Fibroblast of lung (primary cell): ENCODE results near the gene GRID1. TPM values are rescaled to one million over a fixed set of nuclear protein-coding genes. Genes with fewer than 3 reads are reported as not detected.

ENCODE experiments used
- DNase-seq, 2 donors: peaks; one replicate each; pipeline versions ENCODE4 v3.0.0 to v3.0.0-alpha.2; 2010; ENCODE audit warnings: low read depth in 2 of 2
- H2AFZ ChIP-seq: 2 replicates; pipeline ENCODE4 v1.5.1; 2012; ENCODE audit warnings: low read length, control low read depth, inconsistent platforms
- H3K27ac ChIP-seq: 2 replicates; pipeline ENCODE4 v1.5.1; 2011; ENCODE audit warnings: low read length, control low read depth; ENCODE audit not compliant: insufficient read depth
- H3K27me3 ChIP-seq: 2 replicates; pipeline ENCODE4 v1.5.1; 2011; ENCODE audit warnings: mild to moderate bottlenecking, low read length; ENCODE audit not compliant: control insufficient read depth, insufficient read depth
- H3K36me3 ChIP-seq: 2 replicates; pipeline ENCODE4 v1.5.1; 2011; ENCODE audit warnings: low read length; ENCODE audit not compliant: control insufficient read depth, insufficient read depth
- H3K4me1 ChIP-seq: 2 replicates; pipeline ENCODE4 v1.5.1; 2011; ENCODE audit warnings: low read length; ENCODE audit not compliant: control insufficient read depth, insufficient read depth; ENCODE audit errors: extremely low read depth
- H3K4me2 ChIP-seq: 2 replicates; pipeline ENCODE4 v1.5.1; 2011; ENCODE audit warnings: low read length, control low read depth; ENCODE audit not compliant: insufficient read depth; ENCODE audit errors: extremely low read depth
- H3K4me3 ChIP-seq, 4 experiments: fragments of 200-600 bp in 1 of 4; sonication (generic) in 1 of 4; replicated peaks in 1 of 4; 2 replicates each; pipeline ENCODE4 v1.5.1; 2011 to 2016; ENCODE audit warnings: low read length in 4 of 4, low read depth in 3 of 4, mild to moderate bottlenecking in 3 of 4, control low read depth in 2 of 4, inconsistent platforms in 1 of 4, mixed read lengths in 1 of 4; ENCODE audit not compliant: insufficient read depth in 1 of 4; ENCODE audit errors: control extremely low read depth in 1 of 4
- H3K79me2 ChIP-seq: 2 replicates; pipeline ENCODE4 v1.5.1; 2012; ENCODE audit warnings: mild to moderate bottlenecking, low read length, inconsistent platforms; ENCODE audit not compliant: control insufficient read depth, insufficient read depth
- H3K9ac ChIP-seq: 2 replicates; pipeline ENCODE4 v1.5.1; 2011; ENCODE audit warnings: mild to moderate bottlenecking, low read length, control low read depth; ENCODE audit not compliant: insufficient read depth
- H3K9me3 ChIP-seq: 2 replicates; pipeline ENCODE4 v1.5.1; 2012; ENCODE audit warnings: low read depth, low read length; ENCODE audit not compliant: control insufficient read depth, insufficient read depth
- H4K20me1 ChIP-seq: 2 replicates; pipeline ENCODE4 v1.5.1; 2011; ENCODE audit warnings: low read length; ENCODE audit not compliant: control insufficient read depth, insufficient read depth; ENCODE audit errors: extremely low read depth
- EZH2 ChIP-seq: IDR thresholded peaks from 2 replicates; pipeline ENCODE4 v1.5.1; 2012; ENCODE audit warnings: low read length, control low read depth, mild to moderate bottlenecking; ENCODE audit errors: missing control alignments
- polyA plus RNA-seq, 2 donors: library from polyadenylated mRNA; depleted of rRNA in 1 of 2; stranded (reverse) in 1 of 2; unstranded in 1 of 2; fragments of >200 nt; gene quantifications; 2 replicates each; pipeline ENCODE4 v1.2.1, GENCODE V29; 2011 to 2012; ENCODE audit warnings: missing spikeins in 1 of 2
- total RNA-seq: library from RNA; depleted of rRNA; stranded (reverse); fragments of >200 nt; gene quantifications from 2 replicates; pipeline ENCODE4 v1.2.1, GENCODE V29; 2014
- TF ChIP-seq, protein P1 (sequence below), 2 donors: IDR thresholded peaks in 1 of 2; conservative IDR thresholded peaks in 1 of 2; 1 replicate in 1 of 2; 2 replicates in 1 of 2; pipeline ENCODE4 v1.5.1; 2011 to 2012; ENCODE audit warnings: low read length in 2 of 2, control low read depth in 1 of 2, inconsistent platforms in 1 of 2, low read depth in 1 of 2, mild to moderate bottlenecking in 1 of 2

GRID1 gene
- total and polyA plus RNA-seq, 2 donors (not counting 1 experiment from before 2014, with no cell fraction given): 0.03 to 0.33 TPM

DNA sequence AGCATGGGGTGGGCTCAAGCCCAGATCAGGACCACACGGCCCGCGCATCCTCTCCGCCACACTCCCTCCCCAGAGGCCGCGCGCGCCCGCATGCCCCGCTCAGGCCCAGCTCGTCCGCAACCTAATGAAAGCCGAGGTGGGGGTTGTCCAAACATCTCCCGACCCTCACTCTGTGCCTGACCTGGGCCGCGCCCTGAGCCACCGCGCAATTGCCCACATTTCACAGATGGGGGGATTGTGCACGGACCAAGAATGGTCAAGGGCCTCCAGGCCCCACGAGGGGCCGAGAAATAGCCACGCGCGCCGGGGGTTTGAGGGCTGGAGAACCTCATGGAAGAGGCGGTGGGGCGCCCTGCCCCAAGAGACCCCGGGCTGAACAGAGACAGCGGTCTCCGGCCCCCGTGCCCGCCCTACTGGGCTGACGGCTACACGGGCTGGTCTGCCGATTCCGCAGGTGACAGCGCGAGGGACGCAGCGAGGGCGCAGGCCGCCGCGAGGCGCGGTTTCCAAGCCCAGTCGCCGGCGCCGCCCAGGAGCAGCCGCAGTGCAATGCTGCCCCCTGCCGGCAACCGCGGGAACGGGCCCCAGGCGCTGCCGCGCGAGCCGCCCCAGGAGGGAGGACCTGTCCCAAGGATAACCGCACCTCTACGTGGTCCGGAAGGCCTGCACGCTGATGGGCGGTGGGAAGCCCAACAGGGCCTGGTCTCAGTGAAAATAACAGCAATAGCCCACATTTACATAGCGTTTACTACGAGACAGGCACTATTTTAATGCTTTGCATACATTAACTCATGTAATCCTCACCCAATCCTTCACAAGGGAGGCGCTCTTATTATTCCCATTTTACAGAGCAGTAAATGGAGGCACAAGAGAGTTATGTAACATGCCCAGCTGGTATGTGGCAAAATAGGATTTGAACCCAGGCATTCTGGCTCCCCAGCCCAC lies 10.5 kb upstream of the GRID1 start:
- Histone ChIP-seq H3K4me2 (peak overlapping the region; percentile 70), H4K20me1 (no peaks in the 10 kb centered on the region), H3K36me3 (no peaks in the 10 kb centered on the region), H3K9me3 (no peaks in the 10 kb centered on the region), H3K9ac (no peak overlapping the region), H3K79me2 (no peaks in the 10 kb centered on the region), H3K4me3 (peak overlapping the region in 1 of 4 experiments; percentile 32), H3K27me3 (no peaks in the 10 kb centered on the region), H2AFZ (no peak overlapping the region), H3K27ac (no peak overlapping the region), H3K4me1 (no peaks in the 10 kb centered on the region)
- DNase-seq: peak; percentile 34 to 39
- no peak for TF ChIP-seq EZH2
- TF ChIP-seq, protein P1, sequence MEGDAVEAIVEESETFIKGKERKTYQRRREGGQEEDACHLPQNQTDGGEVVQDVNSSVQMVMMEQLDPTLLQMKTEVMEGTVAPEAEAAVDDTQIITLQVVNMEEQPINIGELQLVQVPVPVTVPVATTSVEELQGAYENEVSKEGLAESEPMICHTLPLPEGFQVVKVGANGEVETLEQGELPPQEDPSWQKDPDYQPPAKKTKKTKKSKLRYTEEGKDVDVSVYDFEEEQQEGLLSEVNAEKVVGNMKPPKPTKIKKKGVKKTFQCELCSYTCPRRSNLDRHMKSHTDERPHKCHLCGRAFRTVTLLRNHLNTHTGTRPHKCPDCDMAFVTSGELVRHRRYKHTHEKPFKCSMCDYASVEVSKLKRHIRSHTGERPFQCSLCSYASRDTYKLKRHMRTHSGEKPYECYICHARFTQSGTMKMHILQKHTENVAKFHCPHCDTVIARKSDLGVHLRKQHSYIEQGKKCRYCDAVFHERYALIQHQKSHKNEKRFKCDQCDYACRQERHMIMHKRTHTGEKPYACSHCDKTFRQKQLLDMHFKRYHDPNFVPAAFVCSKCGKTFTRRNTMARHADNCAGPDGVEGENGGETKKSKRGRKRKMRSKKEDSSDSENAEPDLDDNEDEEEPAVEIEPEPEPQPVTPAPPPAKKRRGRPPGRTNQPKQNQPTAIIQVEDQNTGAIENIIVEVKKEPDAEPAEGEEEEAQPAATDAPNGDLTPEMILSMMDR (conservative IDR thresholded peaks at IDR 0.05 in 1 of 2, IDR thresholded peaks at IDR 0.05 in 1 of 2; ENCODE audit: low read depth in 1 of 2, low read length in 2 of 2): peak; percentile 65 to 92

DNA sequence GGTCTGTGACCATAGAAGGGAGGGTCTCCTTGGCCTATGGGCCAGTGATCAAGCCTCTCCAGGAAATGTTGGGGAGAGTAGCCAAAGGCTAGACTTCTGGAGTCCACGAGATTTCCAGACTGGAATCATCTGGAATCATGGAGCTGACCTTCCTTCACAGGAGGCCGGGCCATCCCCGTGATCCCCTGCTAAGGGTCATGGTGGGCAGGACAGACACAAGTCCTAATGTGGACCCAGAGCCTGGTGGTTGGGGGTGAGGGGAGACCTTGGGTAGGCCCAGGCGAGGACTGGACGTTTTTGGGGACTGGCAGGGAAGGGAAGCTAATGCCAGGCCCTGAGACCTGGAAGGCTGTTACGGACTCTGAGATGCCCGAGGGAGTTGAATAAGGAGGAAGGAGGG lies 9.8 kb upstream of the GRID1 start:
- no peaks in the 10 kb centered on the region for H3K79me2 ChIP-seq
- no peak overlapping the region for H3K27ac ChIP-seq
- no peaks in the 10 kb centered on the region for H3K4me1 ChIP-seq
- H2AFZ ChIP-seq: no peak overlapping the region
- TF ChIP-seq, protein P1 (conservative IDR thresholded peaks at IDR 0.05 in 1 of 2, IDR thresholded peaks at IDR 0.05 in 1 of 2; ENCODE audit: low read depth in 1 of 2, low read length in 2 of 2): no peak
- no peak for TF ChIP-seq EZH2
- no peak overlapping the region for H3K4me2 ChIP-seq
- H3K9me3 ChIP-seq: no peaks in the 10 kb centered on the region
- H4K20me1 ChIP-seq: no peaks in the 10 kb centered on the region
- DNase-seq: no peak
- H3K4me3 ChIP-seq: no peak overlapping the region
- peaks cover 2% of the 10 kb centered on the region for H3K27me3 ChIP-seq
- H3K36me3 ChIP-seq: no peaks in the 10 kb centered on the region
- no peak overlapping the region for H3K9ac ChIP-seq

DNA sequence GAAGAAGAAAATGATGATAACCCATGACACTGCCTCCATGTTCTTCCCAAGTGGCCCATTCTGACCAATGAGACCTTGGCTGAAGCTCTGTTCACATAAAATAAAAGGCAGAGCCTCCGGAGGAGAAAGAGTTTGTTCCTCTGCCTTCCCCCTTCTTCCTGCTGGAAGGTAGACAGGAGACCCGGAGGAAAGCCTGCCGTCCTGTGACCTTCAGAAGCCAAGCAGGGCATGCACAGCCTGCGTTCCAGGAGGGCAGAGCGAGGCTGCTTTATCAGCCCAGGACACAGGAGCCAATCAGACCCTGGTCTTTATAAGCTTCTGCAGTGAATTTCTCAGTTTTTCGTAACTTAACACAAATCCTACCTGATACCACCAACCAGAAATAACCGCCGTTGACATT lies 8.6 kb upstream of the GRID1 start:
- Histone ChIP-seq H2AFZ (no peak overlapping the region), H3K9ac (no peak overlapping the region), H3K36me3 (no peaks in the 10 kb centered on the region), H3K79me2 (no peaks in the 10 kb centered on the region), H3K4me1 (no peaks in the 10 kb centered on the region), H4K20me1 (no peaks in the 10 kb centered on the region), H3K9me3 (no peaks in the 10 kb centered on the region), H3K27me3 (peaks cover 5% of the 10 kb centered on the region), H3K4me3 (no peak overlapping the region), H3K4me2 (no peak overlapping the region), H3K27ac (no peak overlapping the region)
- DNase-seq: no peak
- TF ChIP-seq, protein P1 (conservative IDR thresholded peaks at IDR 0.05 in 1 of 2, IDR thresholded peaks at IDR 0.05 in 1 of 2; ENCODE audit: low read depth in 1 of 2, low read length in 2 of 2): no peak
- TF ChIP-seq EZH2: no peak
